HCT116 (cell line): ENCODE results near the gene RFX1.

ENCODE experiments used
- EGR1 ChIP-seq: IDR thresholded peaks from 2 replicates; pipeline ENCODE4 v1.6.1; 2012; ENCODE audit warnings: low read depth
- TCF7L2 ChIP-seq: IDR thresholded peaks from 2 replicates; pipeline ENCODE4 v1.7.0; 2011; ENCODE audit warnings: borderline replicate concordance, inconsistent platforms; ENCODE audit not compliant: insufficient read depth, insufficient read length; ENCODE audit errors: extremely low read depth
- TF ChIP-seq, protein P1 (sequence below), 3 experiments: fragments of 200-600 bp in 1 of 3; sonication (generic) in 1 of 3; IDR thresholded peaks in 2 of 3; conservative IDR thresholded peaks in 1 of 3; 2 replicates each; pipeline ENCODE4 v1.5.1; 2012 to 2017; ENCODE audit warnings: low read depth in 2 of 3, low read length in 2 of 3, antibody characterized with exemption in 1 of 3, borderline replicate concordance in 1 of 3, control low read depth in 1 of 3, mild to moderate bottlenecking in 1 of 3, mixed read lengths in 1 of 3, mixed run types in 1 of 3, moderate library complexity in 1 of 3; ENCODE audit not compliant: insufficient read depth in 1 of 3

GRCh38 chr19:13981467-13981866, 24.7 kb downstream of the RFX1 start:
- no peak for TF ChIP-seq EGR1
- TF ChIP-seq, protein P1, sequence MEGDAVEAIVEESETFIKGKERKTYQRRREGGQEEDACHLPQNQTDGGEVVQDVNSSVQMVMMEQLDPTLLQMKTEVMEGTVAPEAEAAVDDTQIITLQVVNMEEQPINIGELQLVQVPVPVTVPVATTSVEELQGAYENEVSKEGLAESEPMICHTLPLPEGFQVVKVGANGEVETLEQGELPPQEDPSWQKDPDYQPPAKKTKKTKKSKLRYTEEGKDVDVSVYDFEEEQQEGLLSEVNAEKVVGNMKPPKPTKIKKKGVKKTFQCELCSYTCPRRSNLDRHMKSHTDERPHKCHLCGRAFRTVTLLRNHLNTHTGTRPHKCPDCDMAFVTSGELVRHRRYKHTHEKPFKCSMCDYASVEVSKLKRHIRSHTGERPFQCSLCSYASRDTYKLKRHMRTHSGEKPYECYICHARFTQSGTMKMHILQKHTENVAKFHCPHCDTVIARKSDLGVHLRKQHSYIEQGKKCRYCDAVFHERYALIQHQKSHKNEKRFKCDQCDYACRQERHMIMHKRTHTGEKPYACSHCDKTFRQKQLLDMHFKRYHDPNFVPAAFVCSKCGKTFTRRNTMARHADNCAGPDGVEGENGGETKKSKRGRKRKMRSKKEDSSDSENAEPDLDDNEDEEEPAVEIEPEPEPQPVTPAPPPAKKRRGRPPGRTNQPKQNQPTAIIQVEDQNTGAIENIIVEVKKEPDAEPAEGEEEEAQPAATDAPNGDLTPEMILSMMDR (IDR thresholded peaks at IDR 0.05 in 2 of 3, conservative IDR thresholded peaks at IDR 0.05 in 1 of 3; ENCODE audit: borderline replicate concordance in 1 of 3, insufficient read depth in 1 of 3, low read depth in 2 of 3, low read length in 2 of 3) = no peak
- no peak for TF ChIP-seq TCF7L2
